Astrocyte (in vitro differentiated cells and primary cell): ENCODE results near the gene FAM222A. TPM values are rescaled to one million over a fixed set of nuclear protein-coding genes. Genes with fewer than 3 reads are reported as not detected.

Source experiments
- DNase-seq: peaks from one replicate; pipeline ENCODE4 v3.0.0-alpha.2; 2010; ENCODE audit warnings: low read depth
- FAIRE-seq: peaks from 2 replicates; lab custom pipeline; 2011; peaks lifted over from hg19 to GRCh38; lab: Jason Lieb, UNC
- H2AFZ ChIP-seq: 2 replicates; pipeline ENCODE4 v1.6.0; 2012; ENCODE audit warnings: low read depth, low read length, inconsistent platforms
- H3K27ac ChIP-seq: 2 replicates; pipeline ENCODE4 v1.5.1; 2011; ENCODE audit warnings: low read depth, low read length, inconsistent platforms
- H3K27me3 ChIP-seq: 2 replicates; pipeline ENCODE4 v1.6.0; 2011; ENCODE audit warnings: low read length, inconsistent platforms; ENCODE audit not compliant: insufficient read depth
- H3K36me3 ChIP-seq: 2 replicates; pipeline ENCODE4 v1.5.1; 2011; ENCODE audit warnings: low read length, inconsistent platforms; ENCODE audit not compliant: insufficient read depth
- H3K4me1 ChIP-seq: 2 replicates; pipeline ENCODE4 v1.5.1; 2011; ENCODE audit warnings: low read length, inconsistent platforms; ENCODE audit not compliant: insufficient read depth
- H3K4me2 ChIP-seq: 2 replicates; pipeline ENCODE4 v1.6.0; 2012; ENCODE audit warnings: low read length, inconsistent platforms
- H3K4me3 ChIP-seq: 2 replicates; pipeline ENCODE4 v1.5.1; 2011; ENCODE audit warnings: low read depth, mild to moderate bottlenecking, low read length, inconsistent platforms; ENCODE audit not compliant: insufficient read depth
- H3K79me2 ChIP-seq: 2 replicates; pipeline ENCODE4 v1.6.0; 2012; ENCODE audit warnings: mild to moderate bottlenecking, low read length, inconsistent platforms; ENCODE audit not compliant: insufficient read depth
- H3K9ac ChIP-seq: 2 replicates; pipeline ENCODE4 v1.6.0; 2012; ENCODE audit warnings: mild to moderate bottlenecking, low read length, inconsistent platforms
- H3K9me3 ChIP-seq: 2 replicates; pipeline ENCODE4 v1.5.1; 2012; ENCODE audit warnings: low read depth, mild to moderate bottlenecking, low read length, inconsistent platforms; ENCODE audit not compliant: insufficient read depth
- H4K20me1 ChIP-seq: 2 replicates; pipeline ENCODE4 v1.6.0; 2012; ENCODE audit warnings: low read length, inconsistent platforms; ENCODE audit not compliant: insufficient read depth
- H3K27ac Mint-ChIP-seq: one replicate; pipeline ENCODE4 v1.8.0; 2021; ENCODE audit warnings: mild to moderate bottlenecking, mixed read lengths; ENCODE audit not compliant: unreplicated experiment
- H3K27me3 Mint-ChIP-seq: one replicate; pipeline ENCODE4 v1.8.0; 2021; ENCODE audit warnings: low read depth, mixed read lengths; ENCODE audit not compliant: unreplicated experiment
- H3K36me3 Mint-ChIP-seq: one replicate; pipeline ENCODE4 v1.8.0; 2021; ENCODE audit warnings: low read depth, mixed read lengths; ENCODE audit not compliant: unreplicated experiment
- H3K4me1 Mint-ChIP-seq: one replicate; pipeline ENCODE4 v1.8.0; 2021; ENCODE audit warnings: low read depth, mixed read lengths; ENCODE audit not compliant: unreplicated experiment
- H3K4me3 Mint-ChIP-seq: one replicate; pipeline ENCODE4 v1.8.0; 2021; ENCODE audit warnings: mild to moderate bottlenecking, moderate library complexity, mixed read lengths; ENCODE audit not compliant: unreplicated experiment
- H3K9me3 Mint-ChIP-seq: one replicate; pipeline ENCODE4 v1.8.0; 2021; ENCODE audit warnings: mild to moderate bottlenecking, mixed read lengths; ENCODE audit not compliant: unreplicated experiment
- EZH2 ChIP-seq: IDR thresholded peaks from 2 replicates; pipeline ENCODE4 v1.6.1; 2012; ENCODE audit warnings: mild to moderate bottlenecking, low read length, inconsistent platforms; ENCODE audit not compliant: insufficient read depth
- total RNA-seq: library from RNA; stranded (reverse); gene quantifications from 2 replicates; pipeline ENCODE4 v1.2.1, GENCODE V29; 2021
- TF ChIP-seq, protein P1 (sequence below): IDR thresholded peaks from 2 replicates; pipeline ENCODE4 v1.5.1; 2011; ENCODE audit warnings: low read depth, mild to moderate bottlenecking, inconsistent platforms, low read length, moderate library complexity; ENCODE audit not compliant: insufficient read depth

FAM222A gene
- total RNA-seq, 1 donor from 2014 or later, result 1.2 TPM

DNA sequence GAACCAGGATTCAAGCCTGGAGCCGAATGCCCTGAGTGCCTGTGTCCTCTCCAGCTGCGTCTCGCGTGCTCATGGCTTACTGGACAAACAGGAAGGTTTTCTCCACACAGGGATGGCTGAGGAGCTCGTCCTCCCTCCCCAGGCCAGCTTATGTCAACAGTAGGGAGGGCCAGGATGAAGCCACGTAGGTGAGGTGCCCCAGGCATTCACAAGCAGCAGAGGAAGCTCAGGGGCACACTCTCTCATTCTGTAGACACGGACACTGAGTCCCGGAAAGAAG is 70.3 kb downstream of the FAM222A start:
- H3K79me2 ChIP-seq, result no peaks in the 10 kb centered on the region
- H3K36me3 Mint-ChIP-seq, result peaks cover 4% of the 10 kb centered on the region
- H3K9me3 Mint-ChIP-seq, result peaks cover 2% of the 10 kb centered on the region
- H3K36me3 ChIP-seq, result no peaks in the 10 kb centered on the region
- H3K27me3 Mint-ChIP-seq, result peaks cover 6% of the 10 kb centered on the region
- DNase-seq (no peak), FAIRE-seq (no peak)
- H3K9ac ChIP-seq, result no peak overlapping the region
- no peak overlapping the region for H3K4me3 ChIP-seq
- no peak overlapping the region for H3K4me2 ChIP-seq
- H3K27me3 ChIP-seq, result no peaks in the 10 kb centered on the region
- H3K9me3 ChIP-seq, result peaks cover 5% of the 10 kb centered on the region
- TF ChIP-seq, protein P1, sequence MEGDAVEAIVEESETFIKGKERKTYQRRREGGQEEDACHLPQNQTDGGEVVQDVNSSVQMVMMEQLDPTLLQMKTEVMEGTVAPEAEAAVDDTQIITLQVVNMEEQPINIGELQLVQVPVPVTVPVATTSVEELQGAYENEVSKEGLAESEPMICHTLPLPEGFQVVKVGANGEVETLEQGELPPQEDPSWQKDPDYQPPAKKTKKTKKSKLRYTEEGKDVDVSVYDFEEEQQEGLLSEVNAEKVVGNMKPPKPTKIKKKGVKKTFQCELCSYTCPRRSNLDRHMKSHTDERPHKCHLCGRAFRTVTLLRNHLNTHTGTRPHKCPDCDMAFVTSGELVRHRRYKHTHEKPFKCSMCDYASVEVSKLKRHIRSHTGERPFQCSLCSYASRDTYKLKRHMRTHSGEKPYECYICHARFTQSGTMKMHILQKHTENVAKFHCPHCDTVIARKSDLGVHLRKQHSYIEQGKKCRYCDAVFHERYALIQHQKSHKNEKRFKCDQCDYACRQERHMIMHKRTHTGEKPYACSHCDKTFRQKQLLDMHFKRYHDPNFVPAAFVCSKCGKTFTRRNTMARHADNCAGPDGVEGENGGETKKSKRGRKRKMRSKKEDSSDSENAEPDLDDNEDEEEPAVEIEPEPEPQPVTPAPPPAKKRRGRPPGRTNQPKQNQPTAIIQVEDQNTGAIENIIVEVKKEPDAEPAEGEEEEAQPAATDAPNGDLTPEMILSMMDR, result no peak
- no peaks in the 10 kb centered on the region for H4K20me1 ChIP-seq
- no peak overlapping the region for H2AFZ ChIP-seq
- no peaks in the 10 kb centered on the region for H3K4me1 ChIP-seq
- no peak overlapping the region for H3K4me3 Mint-ChIP-seq
- H3K27ac Mint-ChIP-seq, result no peak overlapping the region
- no peaks in the 10 kb centered on the region for H3K4me1 Mint-ChIP-seq
- H3K27ac ChIP-seq, result no peak overlapping the region

DNA sequence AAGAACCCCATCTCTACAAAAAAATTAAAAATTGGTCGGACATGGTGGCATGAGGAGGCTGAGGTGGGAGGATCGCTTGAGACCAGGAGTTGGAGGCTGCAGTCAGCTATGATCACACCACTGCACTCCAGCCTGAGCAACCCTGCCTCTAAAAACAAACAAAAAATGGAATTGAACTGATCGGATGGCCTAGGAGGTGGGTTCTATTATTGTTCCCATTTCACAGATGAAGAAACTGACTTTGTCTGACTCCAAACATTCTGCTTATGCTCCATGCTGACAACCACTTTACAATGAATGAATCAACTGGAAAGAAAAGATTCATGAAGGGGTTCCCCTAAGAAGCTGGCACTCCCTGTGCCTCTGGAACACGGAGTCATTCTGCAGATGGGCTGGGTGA is 72.2 kb downstream of the FAM222A start:
- peaks cover 6% of the 10 kb centered on the region for H3K27me3 Mint-ChIP-seq
- Histone ChIP-seq H3K4me3 (no peak overlapping the region), H4K20me1 (no peaks in the 10 kb centered on the region), H3K9ac (no peak overlapping the region), H3K4me2 (no peak overlapping the region), H3K27me3 (no peaks in the 10 kb centered on the region), H3K36me3 (no peaks in the 10 kb centered on the region), H3K79me2 (no peaks in the 10 kb centered on the region), H3K9me3 (no peaks in the 10 kb centered on the region), H3K27ac (no peak overlapping the region), H3K4me1 (no peaks in the 10 kb centered on the region), H2AFZ (no peak overlapping the region)
- no peak for TF ChIP-seq EZH2
- TF ChIP-seq, protein P1, result no peak
- H3K4me3 Mint-ChIP-seq, result no peak overlapping the region
- H3K9me3 Mint-ChIP-seq, result peaks cover 2% of the 10 kb centered on the region
- DNase-seq, result no peak
- no peak for FAIRE-seq
- no peak overlapping the region for H3K27ac Mint-ChIP-seq
- H3K36me3 Mint-ChIP-seq, result peaks cover 4% of the 10 kb centered on the region
- no peaks in the 10 kb centered on the region for H3K4me1 Mint-ChIP-seq

DNA sequence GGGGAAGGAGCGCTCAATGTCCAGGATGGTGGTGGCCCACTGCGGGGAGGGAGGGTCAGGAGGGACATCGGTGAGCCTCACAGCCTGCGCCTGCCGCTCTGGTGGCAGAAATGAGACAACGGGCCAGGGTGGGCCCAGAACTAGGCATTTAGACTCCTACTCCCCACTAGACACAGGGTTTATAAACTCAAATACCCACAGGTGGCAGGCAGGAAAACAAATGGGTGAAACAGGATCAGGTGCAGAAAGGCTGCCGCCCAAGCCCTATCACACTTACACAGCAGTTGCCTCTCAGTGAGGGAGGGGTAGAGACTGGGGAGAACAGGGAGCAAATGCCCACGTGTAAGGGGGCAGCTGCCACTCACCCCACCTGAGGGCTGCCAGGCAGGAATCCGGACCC is 73.2 kb downstream of the FAM222A start:
- no peak for TF ChIP-seq EZH2
- TF ChIP-seq, protein P1, result no peak
- H3K9ac ChIP-seq, result no peak overlapping the region
- no peaks in the 10 kb centered on the region for H3K4me1 ChIP-seq

More for the DNA sequence above, 73.2 kb downstream of the FAM222A start:
- no peak overlapping the region for H2AFZ ChIP-seq
- Mint-ChIP-seq H3K4me1 (no peaks in the 10 kb centered on the region), H3K9me3 (peaks cover 2% of the 10 kb centered on the region), H3K27me3 (peaks cover 6% of the 10 kb centered on the region), H3K27ac (no peak overlapping the region), H3K4me3 (no peak overlapping the region), H3K36me3 (peaks cover 4% of the 10 kb centered on the region)
- DNase-seq, result no peak
- FAIRE-seq, result no peak
- no peaks in the 10 kb centered on the region for H3K27me3 ChIP-seq
- no peaks in the 10 kb centered on the region for H3K36me3 ChIP-seq
- H3K4me3 ChIP-seq, result no peak overlapping the region
- H3K9me3 ChIP-seq, result no peaks in the 10 kb centered on the region
- H3K4me2 ChIP-seq, result no peak overlapping the region
- no peaks in the 10 kb centered on the region for H3K79me2 ChIP-seq
- no peak overlapping the region for H3K27ac ChIP-seq
- no peaks in the 10 kb centered on the region for H4K20me1 ChIP-seq
